Measurements from ENCODE around the gene NDUFB7.
"Not testable (repeated sequence)": the region's sequence is repeated elsewhere in the genome, so short reads cannot be mapped to it uniquely, and the experiment has no call there.

The NDUFB7 gene

DNA sequence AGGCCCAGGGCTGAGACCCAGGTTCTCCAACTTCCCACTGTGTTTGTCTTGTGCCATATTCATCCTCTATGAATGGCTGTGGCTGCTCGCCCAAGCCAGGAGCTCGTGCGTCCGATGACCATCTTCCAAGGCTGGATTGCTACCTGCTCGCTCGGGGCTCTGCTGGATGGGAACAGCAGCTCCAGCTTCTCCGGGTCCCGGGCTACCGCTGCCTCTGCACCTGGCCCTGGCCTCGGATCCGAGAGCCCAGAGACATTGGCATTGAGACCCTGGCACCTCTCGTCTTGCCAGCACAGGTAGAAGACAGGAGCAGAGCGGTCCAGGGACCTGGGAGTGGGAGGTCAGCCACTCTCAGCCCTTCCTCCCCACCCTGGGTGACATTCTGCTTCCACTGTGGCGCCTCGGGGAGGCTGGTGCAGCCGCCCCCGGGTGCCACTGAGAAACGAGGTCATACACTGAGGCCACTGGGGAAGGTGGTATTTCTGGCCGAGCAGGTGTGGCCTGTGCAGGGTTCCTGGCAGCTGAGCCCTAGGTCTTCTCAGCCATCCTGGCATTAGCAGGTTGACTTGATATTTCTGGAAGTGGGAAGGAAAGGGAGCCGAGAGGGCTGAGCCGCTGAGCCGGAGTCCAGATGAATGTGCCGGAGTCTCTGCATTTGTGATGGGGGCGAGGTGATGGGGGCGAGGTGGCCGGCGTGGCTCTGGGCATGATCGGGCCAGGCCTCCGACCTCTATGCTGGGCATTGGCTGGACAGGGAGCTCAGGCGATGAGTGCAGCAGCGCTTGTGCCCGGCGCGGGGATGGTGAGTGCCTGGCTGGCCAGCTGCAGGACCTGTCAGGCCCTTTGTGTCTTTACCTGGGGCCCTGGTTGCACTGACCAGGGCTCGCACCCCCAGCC, 18.6 kb downstream of the NDUFB7 start:
- H3K4me3 ChIP-seq (ENCODE audit: control insufficient read depth, low read depth, low read length): no peak overlapping the region
- no peak for DNase-seq (ENCODE audit: low read depth)
- TF ChIP-seq, protein P1, sequence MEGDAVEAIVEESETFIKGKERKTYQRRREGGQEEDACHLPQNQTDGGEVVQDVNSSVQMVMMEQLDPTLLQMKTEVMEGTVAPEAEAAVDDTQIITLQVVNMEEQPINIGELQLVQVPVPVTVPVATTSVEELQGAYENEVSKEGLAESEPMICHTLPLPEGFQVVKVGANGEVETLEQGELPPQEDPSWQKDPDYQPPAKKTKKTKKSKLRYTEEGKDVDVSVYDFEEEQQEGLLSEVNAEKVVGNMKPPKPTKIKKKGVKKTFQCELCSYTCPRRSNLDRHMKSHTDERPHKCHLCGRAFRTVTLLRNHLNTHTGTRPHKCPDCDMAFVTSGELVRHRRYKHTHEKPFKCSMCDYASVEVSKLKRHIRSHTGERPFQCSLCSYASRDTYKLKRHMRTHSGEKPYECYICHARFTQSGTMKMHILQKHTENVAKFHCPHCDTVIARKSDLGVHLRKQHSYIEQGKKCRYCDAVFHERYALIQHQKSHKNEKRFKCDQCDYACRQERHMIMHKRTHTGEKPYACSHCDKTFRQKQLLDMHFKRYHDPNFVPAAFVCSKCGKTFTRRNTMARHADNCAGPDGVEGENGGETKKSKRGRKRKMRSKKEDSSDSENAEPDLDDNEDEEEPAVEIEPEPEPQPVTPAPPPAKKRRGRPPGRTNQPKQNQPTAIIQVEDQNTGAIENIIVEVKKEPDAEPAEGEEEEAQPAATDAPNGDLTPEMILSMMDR (IDR thresholded peaks at IDR 0.05; ENCODE audit: control insufficient read depth, insufficient read depth, low read depth, low read length, missing control alignments): no peak

- H3K4me3 ChIP-seq (ENCODE audit: control insufficient read depth, low read depth, low read length); DNase-seq (ENCODE audit: low read depth): not testable (repeated sequence)
Measured at GRCh38 chr19:14552006-14552360, 19.9 kb downstream of the NDUFB7 start.

DNA sequence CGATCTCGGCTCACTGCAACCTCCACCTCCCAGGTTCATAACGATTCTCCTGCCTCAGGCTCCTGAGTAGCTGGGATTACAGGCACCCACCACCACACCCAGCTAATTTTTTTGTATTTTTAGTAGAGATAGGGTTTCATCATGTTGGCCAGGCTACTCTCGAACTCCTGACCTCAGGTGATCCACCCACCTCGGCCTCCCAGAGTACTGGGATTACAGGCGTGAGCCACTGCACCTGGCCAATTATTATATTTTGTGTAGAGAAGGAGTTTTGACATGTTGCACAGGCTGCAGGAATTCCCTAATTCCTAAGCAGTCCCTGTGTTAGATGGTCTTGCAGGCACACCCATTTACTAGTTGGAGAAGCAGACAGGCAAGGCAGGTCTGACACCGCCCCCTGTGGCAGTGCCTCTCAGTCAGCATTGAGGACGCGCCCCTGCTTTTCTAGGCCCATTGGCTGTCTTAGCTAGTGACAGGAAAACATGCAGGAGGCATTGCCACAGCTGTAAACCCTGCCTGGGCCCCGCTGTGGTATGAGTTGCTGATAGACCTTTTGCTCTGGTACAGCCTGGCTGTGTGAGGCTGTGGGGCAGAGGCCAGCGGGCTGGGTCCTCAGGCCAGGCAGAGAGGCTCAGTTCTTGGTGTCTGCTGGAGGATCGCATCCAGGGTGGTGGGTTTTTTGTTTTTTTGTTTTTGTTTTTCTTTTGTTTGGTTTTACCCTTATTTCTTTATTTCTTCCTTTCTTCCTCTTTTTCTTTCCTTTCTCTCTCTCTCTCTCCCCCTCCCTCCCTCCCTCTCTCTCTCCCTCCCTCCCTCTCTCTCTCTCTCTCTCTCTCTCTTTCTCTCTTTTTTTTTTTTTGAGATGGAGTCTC, 20.5 kb downstream of the NDUFB7 start:
- DNase-seq (ENCODE audit: low read depth); H3K4me3 ChIP-seq (ENCODE audit: control insufficient read depth, low read depth, low read length): not testable (repeated sequence)
- TF ChIP-seq, protein P1 (IDR thresholded peaks at IDR 0.05; ENCODE audit: control insufficient read depth, insufficient read depth, low read depth, low read length, missing control alignments): peak; percentile 2

DNA sequence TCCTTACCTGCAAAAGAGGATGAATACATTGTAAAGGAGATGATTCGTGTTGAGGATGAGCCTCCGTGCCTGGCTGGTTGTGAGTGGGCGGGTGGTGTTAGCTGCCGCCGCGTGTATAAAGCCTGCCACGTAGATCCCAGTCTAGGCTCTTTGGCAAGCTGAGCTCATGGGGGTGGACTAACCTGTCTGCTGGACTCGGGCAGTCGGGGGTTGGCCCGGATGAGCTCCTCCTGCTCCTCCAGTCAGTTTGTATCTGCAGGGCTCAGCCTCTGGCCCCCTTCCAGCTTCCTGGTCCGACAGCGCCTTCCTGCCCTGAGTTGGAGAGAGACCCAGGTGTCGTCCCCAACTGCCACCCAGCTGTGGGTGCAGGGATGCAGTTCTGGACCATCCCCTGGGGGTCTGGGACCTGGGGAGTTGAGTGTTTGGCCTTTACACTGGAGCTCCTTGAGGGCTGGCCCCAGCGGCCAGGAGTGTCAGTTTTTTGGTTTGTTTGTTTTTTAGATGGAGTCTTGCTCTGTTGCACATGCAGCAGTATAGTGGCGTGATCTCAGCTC, 21.6 kb downstream of the NDUFB7 start:
- H3K4me3 ChIP-seq (ENCODE audit: control insufficient read depth, low read depth, low read length): no peak overlapping the region
- TF ChIP-seq, protein P1 (IDR thresholded peaks at IDR 0.05; ENCODE audit: control insufficient read depth, insufficient read depth, low read depth, low read length, missing control alignments): no peak
- DNase-seq (ENCODE audit: low read depth): no peak

GRCh38 chr19:14545716-14546082, 26.2 kb downstream of the NDUFB7 start:
- DNase-seq (ENCODE audit: low read depth): no peak
- TF ChIP-seq, protein P1 (IDR thresholded peaks at IDR 0.05; ENCODE audit: control insufficient read depth, insufficient read depth, low read depth, low read length, missing control alignments): no peak
- no peak overlapping the region for H3K4me3 ChIP-seq (ENCODE audit: control insufficient read depth, low read depth, low read length)

- no peak overlapping the region for H3K4me3 ChIP-seq (ENCODE audit: control insufficient read depth, low read depth, low read length)
- TF ChIP-seq, protein P1 (IDR thresholded peaks at IDR 0.05; ENCODE audit: control insufficient read depth, insufficient read depth, low read depth, low read length, missing control alignments): no peak
- DNase-seq (ENCODE audit: low read depth): no peak
Measured at GRCh38 chr19:14544977-14545715, 26.7 kb downstream of the NDUFB7 start.

Measured in AG09309 (cell line).